Upper lobe of left lung (tissue), 6 donors: ENCODE measurements around the gene MAN1A1. TPM values are rescaled to one million over a fixed set of nuclear protein-coding genes. Genes with fewer than 3 reads are reported as not detected.

Source experiments
- ATAC-seq, 2 donors: fragments of 200-7000 bp; cut with Tn5 transposase; one replicate each; pipeline ENCODE4 v1.9.1; 2022; ENCODE audit warnings: mild to moderate bottlenecking in 2 of 2, moderate library complexity in 2 of 2; ENCODE audit not compliant: low FRiP score in 2 of 2
- DNase-seq, 2 donors: peaks; one replicate each; pipeline ENCODE4 v3.0.0-alpha.2; 2019 to 2020
- H3K27ac ChIP-seq, 4 donors: fragments of 200-600 bp; sonication (generic); one replicate each; pipeline ENCODE4 v1.5.1; 2016 to 2019
- H3K27me3 ChIP-seq, 4 donors: fragments of 200-600 bp; sonication (generic); one replicate each; pipeline ENCODE4 v1.5.1; 2017 to 2019
- H3K36me3 ChIP-seq, 4 donors: fragments of 200-600 bp; sonication (generic); one replicate each; pipeline ENCODE4 v1.5.1; 2016 to 2019
- H3K4me1 ChIP-seq, 4 donors: fragments of 200-600 bp; sonication (generic); one replicate each; pipeline ENCODE4 v1.5.1; 2018 to 2019
- H3K4me3 ChIP-seq, 4 donors: fragments of 200-600 bp; sonication (generic); one replicate each; pipeline ENCODE4 v1.5.1; 2017 to 2019; ENCODE audit warnings: mild to moderate bottlenecking in 2 of 4, moderate library complexity in 1 of 4
- H3K9me3 ChIP-seq, 4 donors: fragments of 200-600 bp; sonication (generic); one replicate each; pipeline ENCODE4 v1.5.1; 2018 to 2019
- CTCF ChIP-seq, 6 experiments: fragments of 450-650 bp in 4 of 6; fragments of 200-600 bp in 2 of 6; sonication (generic) in 2 of 6; IDR thresholded peaks; one replicate each; pipeline ENCODE4 v1.5.1; 2016 to 2019; ENCODE audit warnings: antibody characterized with exemption in 6 of 6
- EP300 ChIP-seq, 4 donors: sonication (generic); formaldehyde crosslinking; IDR thresholded peaks; one replicate each; pipeline ENCODE4 v1.5.1; 2017; ENCODE audit warnings: antibody characterized with exemption in 4 of 4, control low read depth in 2 of 4
- POLR2A ChIP-seq, 4 donors: fragments of 450-650 bp; IDR thresholded peaks; one replicate each; pipeline ENCODE4 v1.5.1; 2016 to 2017; ENCODE audit warnings: antibody characterized with exemption in 4 of 4, mild to moderate bottlenecking in 2 of 4
- POLR2AphosphoS5 ChIP-seq, 2 donors: sonication (generic); formaldehyde crosslinking; IDR thresholded peaks; one replicate each; pipeline ENCODE4 v1.5.1; 2017; ENCODE audit warnings: antibody characterized with exemption in 2 of 2
- WGBS, 2 donors: methylation state at CpG; one replicate each; pipeline ENCODE4 v1.1.5; 2017 to 2018; 5-methylcytosine and 5-hydroxymethylcytosine counted together
- total RNA-seq, 6 donors: library from RNA; depleted of rRNA in 4 of 6; stranded (reverse); fragments of >200 nt in 4 of 6; gene quantifications; one replicate each; pipeline versions ENCODE4 v1.1.0 to v1.2.1, GENCODE V29; 2016 to 2021
- donor health status: DM: no; HTN: no; CAD: no; lungs with moderate emphysema.
- donor health status: DM: no; HTN: yes; CAD: no; lungs with severe emphysema.

MAN1A1 gene
- total RNA-seq, 6 donors from 2014 or later: 61.8 to 98.6 (median 79.1) TPM

DNA sequence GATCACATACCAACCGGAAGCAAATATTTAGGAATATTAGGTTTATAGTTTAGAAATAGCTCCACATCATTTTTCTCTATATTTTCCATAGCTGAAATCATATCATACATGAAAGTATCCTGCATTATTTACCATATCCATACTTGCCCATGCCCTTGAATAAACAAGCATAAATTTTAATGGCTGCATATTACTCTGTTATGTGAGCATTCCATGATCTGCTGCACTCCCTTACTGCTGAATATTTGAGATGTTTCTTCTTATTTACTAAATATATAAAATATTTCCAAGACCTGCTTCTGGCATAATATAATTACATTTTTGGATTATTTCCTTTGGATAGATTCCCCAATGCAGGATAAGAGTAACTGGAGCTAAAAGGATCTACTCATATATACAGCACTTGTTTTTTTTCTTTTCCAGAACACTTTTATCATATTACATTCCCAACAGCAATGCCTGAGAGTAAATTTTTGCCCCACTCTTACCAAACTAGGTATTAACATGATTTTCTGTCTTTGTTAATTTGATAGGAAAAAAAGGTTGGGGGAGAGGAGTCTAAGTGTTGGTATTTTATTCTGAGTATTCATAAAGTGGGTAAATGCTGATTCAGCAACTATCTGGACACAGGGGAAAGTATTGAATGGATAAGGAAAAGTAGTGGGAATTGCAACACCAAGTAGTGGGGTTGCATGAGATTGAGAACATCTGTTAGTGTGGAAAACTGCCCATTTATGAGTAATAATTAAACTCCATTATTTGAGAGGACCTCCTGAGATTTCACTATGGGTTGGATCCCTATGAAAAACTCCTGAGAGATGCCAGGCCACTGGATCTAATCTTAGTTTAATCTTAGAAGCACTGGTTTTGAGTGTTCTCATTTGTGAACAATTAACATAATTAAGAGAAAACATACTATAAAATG, 76.0 kb downstream of the MAN1A1 start:
- ATAC-seq (peak in 1 of 2 donors; percentile 81), DNase-seq (no peak)
- peaks cover 0 to 4% (median 2%) of the 10 kb centered on the region in 4 donors for H3K4me1 ChIP-seq
- H3K27ac ChIP-seq: no peak overlapping the region
- TF ChIP-seq EP300 (IDR thresholded peaks at IDR 0.05): no peak
- TF ChIP-seq CTCF (IDR thresholded peaks at IDR 0.05): no peak
- TF ChIP-seq POLR2AphosphoS5 (IDR thresholded peaks at IDR 0.05): peak in 1 of 2 donors; percentile 41
- TF ChIP-seq POLR2A (IDR thresholded peaks at IDR 0.05): no peak
- no peaks in the 10 kb centered on the region for H3K36me3 ChIP-seq
- H3K27me3 ChIP-seq: no peaks in the 10 kb centered on the region
- H3K9me3 ChIP-seq: peaks cover 0 to 9% (median 6%) of the 10 kb centered on the region in 4 donors
- WGBS, 2 donors: 90 to 98% methylated on average over 1 of the region's 1 CpG
- H3K4me3 ChIP-seq: no peak overlapping the region

DNA sequence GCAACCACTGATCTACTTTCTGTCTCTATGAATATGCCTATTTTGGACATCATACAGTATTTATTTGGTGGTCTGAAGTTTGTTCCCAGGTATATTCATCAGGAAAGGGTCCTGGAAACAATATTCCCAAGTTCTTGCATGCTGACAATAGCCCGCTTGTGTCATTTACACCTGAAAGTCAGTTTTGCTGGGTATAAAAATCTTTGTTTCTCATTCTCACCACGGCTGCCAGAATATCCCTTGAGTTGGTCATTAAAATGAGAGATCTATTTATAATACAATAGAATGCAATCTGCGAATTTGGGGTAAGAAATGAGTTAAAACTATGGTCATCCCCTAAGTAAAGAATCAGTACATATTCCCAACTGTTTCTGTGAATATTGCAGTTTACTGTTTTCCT, 79.0 kb downstream of the MAN1A1 start:
- DNase-seq (no peak), ATAC-seq (no peak)
- Histone ChIP-seq H3K4me3 (no peak overlapping the region), H3K9me3 (peaks cover 0 to 9% (median 6%) of the 10 kb centered on the region in 4 donors), H3K27ac (no peak overlapping the region), H3K4me1 (no peaks in the 10 kb centered on the region), H3K36me3 (no peaks in the 10 kb centered on the region), H3K27me3 (no peaks in the 10 kb centered on the region)
- TF ChIP-seq CTCF (IDR thresholded peaks at IDR 0.05): no peak
- TF ChIP-seq EP300 (IDR thresholded peaks at IDR 0.05): no peak
- TF ChIP-seq POLR2A (IDR thresholded peaks at IDR 0.05): no peak
- whole genome bisulfite sequencing, 2 donors: 95 to 97% methylated on average over 3 of the region's 3 CpGs

DNA sequence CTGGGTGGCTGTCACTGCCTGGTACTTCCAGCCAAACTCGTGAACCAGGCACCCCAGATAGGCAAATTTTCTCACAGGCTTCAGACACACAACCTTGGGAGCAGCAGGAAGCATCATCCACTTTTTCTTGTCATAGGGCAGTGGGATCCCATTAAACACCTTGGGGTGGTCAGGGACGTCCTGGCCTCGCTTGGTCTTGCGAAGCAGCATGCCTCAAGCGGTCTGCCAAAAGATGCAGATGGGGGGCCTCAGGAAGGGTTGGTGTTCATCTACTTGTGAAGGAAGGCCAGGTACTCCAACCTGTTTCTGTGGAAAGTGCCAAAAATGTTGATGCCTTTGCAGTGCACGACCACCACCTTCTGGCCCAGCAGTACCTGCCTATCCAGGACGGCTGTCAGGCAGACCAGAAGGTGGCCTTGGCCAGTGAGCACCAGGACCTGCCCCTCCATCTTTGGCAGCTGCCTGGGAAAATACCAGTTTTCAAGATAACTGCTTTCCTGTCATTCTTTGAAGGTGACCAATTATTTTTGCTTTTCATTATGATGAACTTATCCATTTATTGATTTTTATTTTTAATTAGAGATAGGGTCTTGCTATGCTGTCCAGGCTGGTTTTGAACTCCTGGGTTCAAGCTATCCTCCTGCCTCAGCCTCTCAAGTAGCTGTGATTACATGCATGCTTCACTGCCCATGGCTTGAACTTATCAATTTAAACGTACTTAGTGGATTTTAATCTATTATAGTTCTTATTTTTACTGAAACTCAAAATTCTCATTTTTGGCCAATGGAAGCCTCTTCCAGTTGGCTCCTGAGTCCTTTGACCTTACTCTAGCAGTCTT, 80.1 kb downstream of the MAN1A1 start:
- 95 to 96% methylated on average over 8 of the region's 8 CpGs for WGBS, 2 donors
- Histone ChIP-seq H3K4me3 (no peak overlapping the region), H3K4me1 (no peaks in the 10 kb centered on the region), H3K27me3 (no peaks in the 10 kb centered on the region), H3K27ac (no peak overlapping the region), H3K36me3 (no peaks in the 10 kb centered on the region), H3K9me3 (peaks cover 0 to 9% (median 6%) of the 10 kb centered on the region in 4 donors)
- no peak for DNase-seq
- no peak for ATAC-seq
- no peak for TF ChIP-seq CTCF (IDR thresholded peaks at IDR 0.05)
- no peak for TF ChIP-seq POLR2A (IDR thresholded peaks at IDR 0.05)
- no peak for TF ChIP-seq POLR2AphosphoS5 (IDR thresholded peaks at IDR 0.05)

- DNase-seq (no peak), ATAC-seq (no peak)
- Histone ChIP-seq H3K27me3 (no peaks in the 10 kb centered on the region), H3K9me3 (peaks cover 0 to 9% (median 6%) of the 10 kb centered on the region in 4 donors), H3K27ac (no peak overlapping the region), H3K4me3 (no peak overlapping the region), H3K4me1 (no peaks in the 10 kb centered on the region), H3K36me3 (no peaks in the 10 kb centered on the region)
- WGBS, 2 donors: 88 to 100% methylated on average over 1 of the region's 1 CpG
- no peak for TF ChIP-seq POLR2AphosphoS5 (IDR thresholded peaks at IDR 0.05)
- no peak for TF ChIP-seq EP300 (IDR thresholded peaks at IDR 0.05)
- TF ChIP-seq CTCF (IDR thresholded peaks at IDR 0.05): no peak
- TF ChIP-seq POLR2A (IDR thresholded peaks at IDR 0.05): no peak
Measured at GRCh38 chr6:119267126-119267905, 82.2 kb downstream of the MAN1A1 start.
